NT2/D1 (cell line): ENCODE results near the gene SLC4A4.

Experiments
- SUZ12 ChIP-seq: IDR thresholded peaks from 2 replicates; pipeline ENCODE4 v1.6.1; 2011; ENCODE audit not compliant: insufficient read length, insufficient read depth; ENCODE audit errors: extremely low read depth
- YY1 ChIP-seq: IDR thresholded peaks from 2 replicates; pipeline ENCODE4 v1.6.1; 2011; ENCODE audit not compliant: insufficient read length, insufficient read depth

- no peak for TF ChIP-seq SUZ12
- TF ChIP-seq YY1, result no peak
Measured at GRCh38 chr4:71382900-71383560, 44.2 kb downstream of the SLC4A4 start.
